Hepatocyte (in vitro differentiated cells): ENCODE measurements around the gene CDH6.

ENCODE experiments used
- EZH2 ChIP-seq: fragments of 200-600 bp; sonication (generic); IDR thresholded peaks from 2 replicates; pipeline ENCODE4 v1.6.1; 2016; ENCODE audit warnings: antibody characterized with exemption, mild to moderate bottlenecking, borderline replicate concordance
- EZH2phosphoT487 ChIP-seq: fragments of 200-600 bp; sonication (generic); IDR thresholded peaks from one replicate; pipeline ENCODE4 v1.6.1; 2018; ENCODE audit warnings: antibody characterized with exemption, mild to moderate bottlenecking, low read depth, moderate library complexity; ENCODE audit not compliant: unreplicated experiment, severe bottlenecking
- TF ChIP-seq, protein P1 (sequence below): fragments of 200-600 bp; sonication (generic); IDR thresholded peaks from 2 replicates; pipeline ENCODE4 v1.5.1; 2016; ENCODE audit warnings: antibody characterized with exemption, mild to moderate bottlenecking; ENCODE audit not compliant: poor library complexity

- TF ChIP-seq, protein P1, sequence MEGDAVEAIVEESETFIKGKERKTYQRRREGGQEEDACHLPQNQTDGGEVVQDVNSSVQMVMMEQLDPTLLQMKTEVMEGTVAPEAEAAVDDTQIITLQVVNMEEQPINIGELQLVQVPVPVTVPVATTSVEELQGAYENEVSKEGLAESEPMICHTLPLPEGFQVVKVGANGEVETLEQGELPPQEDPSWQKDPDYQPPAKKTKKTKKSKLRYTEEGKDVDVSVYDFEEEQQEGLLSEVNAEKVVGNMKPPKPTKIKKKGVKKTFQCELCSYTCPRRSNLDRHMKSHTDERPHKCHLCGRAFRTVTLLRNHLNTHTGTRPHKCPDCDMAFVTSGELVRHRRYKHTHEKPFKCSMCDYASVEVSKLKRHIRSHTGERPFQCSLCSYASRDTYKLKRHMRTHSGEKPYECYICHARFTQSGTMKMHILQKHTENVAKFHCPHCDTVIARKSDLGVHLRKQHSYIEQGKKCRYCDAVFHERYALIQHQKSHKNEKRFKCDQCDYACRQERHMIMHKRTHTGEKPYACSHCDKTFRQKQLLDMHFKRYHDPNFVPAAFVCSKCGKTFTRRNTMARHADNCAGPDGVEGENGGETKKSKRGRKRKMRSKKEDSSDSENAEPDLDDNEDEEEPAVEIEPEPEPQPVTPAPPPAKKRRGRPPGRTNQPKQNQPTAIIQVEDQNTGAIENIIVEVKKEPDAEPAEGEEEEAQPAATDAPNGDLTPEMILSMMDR, result no peak
- TF ChIP-seq EZH2, result no peak
- TF ChIP-seq EZH2phosphoT487, result no peak
Measured at GRCh38 chr5:31244921-31245320, 51.4 kb downstream of the CDH6 start.
